ENCODE results near the gene TIMM44. TPM values are rescaled to one million over a fixed set of nuclear protein-coding genes. Genes with fewer than 3 reads are reported as not detected.
A peak's percentile ranks its signal among the peaks of the same experiment; 100 is the strongest.

The TIMM44 gene
- polyA plus RNA-seq, 1 donor (not counting 4 experiments of a cell fraction or from before 2014, with no cell fraction given): 34.8 TPM

GRCh38 chr19:7979011-7979410 lies 35.5 kb upstream of the TIMM44 start:
- no peak overlapping the region for H3K4me3 ChIP-seq (ENCODE audit: control insufficient read depth in 2 of 3, extremely low read depth in 1 of 3, insufficient read depth in 2 of 3, low read depth in 1 of 3, low read length in 3 of 3)
- H3K9me3 ChIP-seq (ENCODE audit: control insufficient read depth, low read depth, low read length): no peaks in the 10 kb centered on the region
- H4K20me1 ChIP-seq (ENCODE audit: control insufficient read depth, extremely low read depth, insufficient read depth, low read length): peaks cover 26% of the 10 kb centered on the region
- no peak for FAIRE-seq
- H2AFZ ChIP-seq (ENCODE audit: control insufficient read depth, low read length): no peak overlapping the region
- H3K36me3 ChIP-seq (ENCODE audit: control insufficient read depth in 2 of 2, extremely low read depth in 1 of 2, insufficient read depth in 2 of 2, low read length in 2 of 2): peaks cover 45 to 46% of the 10 kb centered on the region in 2 experiments
- H3K27ac ChIP-seq (ENCODE audit: control insufficient read depth, insufficient read depth, low read length): peak overlapping the region; percentile 55
- H3K4me2 ChIP-seq (ENCODE audit: control insufficient read depth, extremely low read depth, insufficient read depth, low read depth, low read length): no peak overlapping the region
- TF ChIP-seq EZH2 (IDR thresholded peaks at IDR 0.05; ENCODE audit: low read length): no peak
- TF ChIP-seq CTCF (optimal IDR thresholded peaks at IDR 0.05 in 1 of 3, IDR thresholded peaks at IDR 0.05 in 1 of 3, conservative IDR thresholded peaks at IDR 0.05 in 1 of 3; ENCODE audit: extremely low read depth in 1 of 3, insufficient read depth in 2 of 3, low read length in 3 of 3): peak in 2 of 3 experiments; percentile 66 to 75
- H3K4me1 ChIP-seq (ENCODE audit: control insufficient read depth, extremely low read depth, insufficient read depth, low read length): peaks cover 25% of the 10 kb centered on the region
- dilution Hi-C loops (cut with MboI; ENCODE audit: extremely low pct_ligation_motif_present, low sequenced_read_pairs): no loop called here
- no peak for DNase-seq (ENCODE audit: low read depth, low spot score)
- peaks cover 64% of the 10 kb centered on the region for H3K79me2 ChIP-seq (ENCODE audit: control insufficient read depth, insufficient read depth, low read length)
- no peaks in the 10 kb centered on the region for H3K27me3 ChIP-seq (ENCODE audit: control insufficient read depth, extremely low read depth, insufficient read depth, low read length)
- no peak overlapping the region for H3K9ac ChIP-seq (ENCODE audit: control insufficient read depth, extremely low read depth, insufficient read depth, low read length)
- peaks cover 2% of the 10 kb centered on the region for H3K9me1 ChIP-seq (ENCODE audit: control insufficient read depth, extremely low read depth, insufficient read depth, low read length)

GRCh38 chr19:7978179-7978825 lies 34.8 kb upstream of the TIMM44 start:
- Histone ChIP-seq H3K4me2 (ENCODE audit: control insufficient read depth, extremely low read depth, insufficient read depth, low read depth, low read length) (no peak overlapping the region), H2AFZ (ENCODE audit: control insufficient read depth, low read length) (no peak overlapping the region), H4K20me1 (ENCODE audit: control insufficient read depth, extremely low read depth, insufficient read depth, low read length) (peaks cover 24% of the 10 kb centered on the region), H3K4me1 (ENCODE audit: control insufficient read depth, extremely low read depth, insufficient read depth, low read length) (peaks cover 22% of the 10 kb centered on the region), H3K4me3 (ENCODE audit: control insufficient read depth in 2 of 3, extremely low read depth in 1 of 3, insufficient read depth in 2 of 3, low read depth in 1 of 3, low read length in 3 of 3) (no peak overlapping the region), H3K9ac (ENCODE audit: control insufficient read depth, extremely low read depth, insufficient read depth, low read length) (peak overlapping the region; percentile 22), H3K79me2 (ENCODE audit: control insufficient read depth, insufficient read depth, low read length) (peaks cover 60% of the 10 kb centered on the region), H3K27ac (ENCODE audit: control insufficient read depth, insufficient read depth, low read length) (peak overlapping the region; percentile 55), H3K27me3 (ENCODE audit: control insufficient read depth, extremely low read depth, insufficient read depth, low read length) (no peaks in the 10 kb centered on the region), H3K36me3 (ENCODE audit: control insufficient read depth in 2 of 2, extremely low read depth in 1 of 2, insufficient read depth in 2 of 2, low read length in 2 of 2) (peaks cover 46 to 50% of the 10 kb centered on the region in 2 experiments), H3K9me3 (ENCODE audit: control insufficient read depth, low read depth, low read length) (no peaks in the 10 kb centered on the region), H3K9me1 (ENCODE audit: control insufficient read depth, extremely low read depth, insufficient read depth, low read length) (peaks cover 2% of the 10 kb centered on the region)
- no peak for DNase-seq (ENCODE audit: low read depth, low spot score)
- no peak for TF ChIP-seq CTCF (optimal IDR thresholded peaks at IDR 0.05 in 1 of 3, IDR thresholded peaks at IDR 0.05 in 1 of 3, conservative IDR thresholded peaks at IDR 0.05 in 1 of 3; ENCODE audit: extremely low read depth in 1 of 3, insufficient read depth in 2 of 3, low read length in 3 of 3)
- TF ChIP-seq EZH2 (IDR thresholded peaks at IDR 0.05; ENCODE audit: low read length): no peak
- dilution Hi-C loops (cut with MboI; ENCODE audit: extremely low pct_ligation_motif_present, low sequenced_read_pairs): no loop called here
- no peak for FAIRE-seq
